Subcutaneous abdominal adipose tissue (tissue), 5 donors: ENCODE measurements around the gene EIF5B.
A peak's percentile ranks its signal among the peaks of the same experiment; 100 is the strongest.
"Not testable (repeated sequence)": the region's sequence is repeated elsewhere in the genome, so short reads cannot be mapped to it uniquely, and the experiment has no call there.

Source experiments
- H3K27ac ChIP-seq: one replicate; pipeline ENCODE4 v1.7.0; 2013; ENCODE audit warnings: low read depth, mild to moderate bottlenecking, inconsistent platforms, low read length, moderate library complexity
- H3K27me3 ChIP-seq, 5 donors: one replicate each; pipeline ENCODE4 v1.7.0; 2013; ENCODE audit warnings: low read length in 5 of 5, inconsistent platforms in 1 of 5; ENCODE audit not compliant: control insufficient read depth in 5 of 5, insufficient read depth in 4 of 5
- H3K36me3 ChIP-seq, 5 donors: one replicate each; pipeline ENCODE4 v1.7.0; 2013; ENCODE audit warnings: low read length in 5 of 5; ENCODE audit not compliant: control insufficient read depth in 5 of 5, insufficient read depth in 5 of 5
- H3K4me1 ChIP-seq, 5 donors: one replicate each; pipeline ENCODE4 v1.7.0; 2013; ENCODE audit warnings: low read length in 5 of 5, mild to moderate bottlenecking in 3 of 5, moderate library complexity in 1 of 5; ENCODE audit not compliant: control insufficient read depth in 5 of 5, insufficient read depth in 5 of 5
- H3K4me3 ChIP-seq, 5 donors: one replicate each; pipeline ENCODE4 v1.7.0; 2013; ENCODE audit warnings: low read length in 5 of 5, low read depth in 1 of 5
- H3K9ac ChIP-seq, 5 donors: one replicate each; pipeline ENCODE4 v1.7.0; 2013; ENCODE audit warnings: low read length in 5 of 5, mild to moderate bottlenecking in 4 of 5, moderate library complexity in 3 of 5
- H3K9me3 ChIP-seq, 5 donors: one replicate each; pipeline ENCODE4 v1.7.0; 2013; ENCODE audit warnings: low read length in 5 of 5; ENCODE audit not compliant: control insufficient read depth in 5 of 5
- donor health status: healthy.
- donor health status: healthy.
- donor health status: healthy.
- donor health status: healthy.
- donor health status: healthy.

EIF5B gene

DNA sequence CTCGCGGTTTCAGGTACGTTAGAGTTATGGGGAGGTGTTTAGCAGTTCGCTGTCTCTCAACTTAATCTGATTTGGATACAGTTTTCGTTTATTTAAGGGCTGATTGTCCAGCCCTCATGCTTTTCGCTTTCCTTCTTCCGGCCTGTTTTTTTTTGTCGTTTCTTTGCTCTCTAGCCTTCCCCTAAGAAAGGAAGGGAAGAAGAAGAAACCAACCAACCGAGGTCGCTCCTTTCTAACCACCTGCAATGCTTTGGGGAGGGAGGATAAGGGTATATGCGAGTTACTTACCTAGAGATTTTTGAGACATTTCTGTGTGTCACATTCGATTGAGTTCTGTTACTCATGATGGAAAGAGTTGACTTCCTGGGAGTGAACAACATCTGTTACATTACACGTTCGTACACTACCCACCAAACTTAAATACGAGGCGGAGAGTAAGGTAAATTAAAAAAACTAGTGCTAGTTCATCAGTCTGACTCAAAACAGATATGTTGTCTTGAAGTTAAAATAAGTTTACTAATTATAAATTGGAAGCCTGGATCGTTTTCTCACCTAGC, 918 bp downstream of the EIF5B start:
- Histone ChIP-seq H3K4me3 (peak overlapping the region; percentile 86 to 100 (median 99)), H3K9me3 (no peaks in the 10 kb centered on the region), H3K27me3 (no peaks in the 10 kb centered on the region), H3K27ac (peak overlapping the region; percentile 99), H3K36me3 (peaks cover 0 to 1% (median 0%) of the 10 kb centered on the region in 5 donors), H3K9ac (peak overlapping the region; percentile 84 to 97 (median 96)), H3K4me1 (peaks cover 13 to 32% (median 28%) of the 10 kb centered on the region in 5 donors)

DNA sequence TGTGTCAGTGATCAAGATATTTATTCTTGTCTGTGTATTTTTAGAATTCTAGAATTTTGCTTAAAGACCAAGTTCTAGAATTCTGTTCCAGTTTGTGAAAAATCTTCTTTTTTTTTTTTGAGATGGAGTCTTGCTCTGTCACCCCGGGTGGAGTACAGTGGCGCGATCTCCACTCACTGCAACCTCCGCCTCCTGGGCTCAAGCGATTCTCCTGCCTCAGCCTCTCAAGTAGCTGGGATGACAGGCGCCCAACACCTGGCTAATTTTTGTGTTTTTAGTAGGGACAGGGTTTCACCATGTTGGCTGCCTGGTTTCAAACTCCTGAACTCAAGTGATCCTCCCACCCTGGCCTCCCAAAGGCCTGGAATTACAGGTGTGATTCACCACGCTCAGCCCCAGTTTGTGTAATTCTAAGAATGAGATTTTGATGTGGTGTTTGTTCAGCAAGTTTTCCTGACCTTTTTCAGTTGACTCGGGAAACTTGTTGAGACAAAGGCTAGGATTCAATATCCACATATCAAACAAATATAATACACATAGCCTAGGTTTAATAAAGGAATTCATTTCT, 3.6 kb downstream of the EIF5B start:
- H3K27me3 ChIP-seq = no peaks in the 10 kb centered on the region
- no peak overlapping the region for H3K4me3 ChIP-seq
- H3K9ac ChIP-seq = no peak overlapping the region
- H3K36me3 ChIP-seq = no peaks in the 10 kb centered on the region
- no peak overlapping the region for H3K27ac ChIP-seq
- H3K4me1 ChIP-seq = peaks cover 11 to 18% (median 17%) of the 10 kb centered on the region in 5 donors
- no peaks in the 10 kb centered on the region for H3K9me3 ChIP-seq

DNA sequence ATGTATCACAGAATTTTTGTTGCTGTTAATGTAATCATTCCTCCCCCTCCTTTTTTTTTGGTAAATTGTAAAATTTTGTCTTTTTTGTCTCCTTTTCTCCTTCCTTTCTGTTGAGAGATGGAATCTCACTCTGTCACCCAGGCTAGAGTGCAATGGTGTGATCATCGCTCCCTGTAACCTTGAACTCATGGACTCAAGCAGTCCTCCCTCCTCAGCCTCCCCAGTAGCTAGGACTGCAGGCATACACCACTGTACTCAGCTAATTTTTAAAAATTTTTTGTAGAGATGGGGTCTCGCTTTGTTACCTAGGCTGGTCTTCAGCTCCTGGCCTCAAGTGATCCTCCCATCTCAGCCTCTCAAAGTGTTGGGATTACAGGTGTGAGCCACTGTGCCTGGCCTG, 5.3 kb downstream of the EIF5B start:
- H3K36me3 ChIP-seq = no peaks in the 10 kb centered on the region

DNA sequence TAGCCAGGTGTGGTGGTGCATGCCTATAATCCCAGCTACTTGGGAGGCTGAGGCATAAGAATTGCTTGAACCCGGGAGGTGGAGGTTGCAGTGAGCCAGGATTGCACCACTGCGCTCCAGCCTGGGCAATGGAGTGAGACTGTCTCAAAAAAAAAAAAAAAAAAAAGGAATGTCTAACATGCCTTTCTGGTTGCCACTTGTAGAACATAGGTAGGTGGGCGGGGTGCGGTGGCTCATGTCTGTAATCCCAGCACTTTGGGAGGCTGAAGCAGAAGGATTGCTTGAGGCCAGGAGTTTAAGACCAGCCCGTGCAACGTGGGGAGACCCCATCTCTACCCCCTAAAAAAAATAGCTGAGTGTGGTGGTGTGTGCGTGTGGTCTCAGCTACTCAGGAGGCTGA, 8.3 kb downstream of the EIF5B start:
- not testable (repeated sequence) for H3K4me1 ChIP-seq, H3K27ac ChIP-seq, H3K4me3 ChIP-seq, H3K9ac ChIP-seq, H3K36me3 ChIP-seq, H3K9me3 ChIP-seq, H3K27me3 ChIP-seq

More for the DNA sequence above, 5.3 kb downstream of the EIF5B start:
- Histone ChIP-seq H3K4me1 (peaks cover 6 to 14% (median 11%) of the 10 kb centered on the region in 5 donors), H3K4me3 (no peak overlapping the region), H3K9ac (no peak overlapping the region), H3K9me3 (no peaks in the 10 kb centered on the region), H3K27me3 (no peaks in the 10 kb centered on the region), H3K27ac (no peak overlapping the region)

DNA sequence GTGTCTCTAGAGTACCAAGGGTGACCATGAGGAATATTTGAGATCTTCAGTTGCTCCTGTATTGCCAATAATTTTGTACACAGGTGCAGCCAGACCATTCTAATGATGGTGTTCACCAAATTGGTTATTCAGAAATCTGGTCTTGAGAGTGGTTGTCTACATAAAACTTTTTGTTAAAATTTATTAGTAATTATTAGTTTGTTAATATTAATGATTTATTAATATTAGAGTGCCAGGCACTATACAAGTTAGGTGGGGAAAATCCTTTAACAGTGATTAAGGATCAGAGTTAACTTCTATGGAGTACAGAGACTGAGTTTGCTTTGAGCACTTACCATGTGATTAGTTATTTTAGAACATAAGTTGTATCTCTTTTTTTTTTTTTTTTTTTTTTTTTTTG, 9.0 kb downstream of the EIF5B start:
- no peaks in the 10 kb centered on the region for H3K27me3 ChIP-seq
- no peak overlapping the region for H3K9ac ChIP-seq
- no peaks in the 10 kb centered on the region for H3K9me3 ChIP-seq
- H3K4me3 ChIP-seq = no peak overlapping the region
- peaks cover 0 to 3% (median 0%) of the 10 kb centered on the region in 5 donors for H3K4me1 ChIP-seq
- no peaks in the 10 kb centered on the region for H3K36me3 ChIP-seq
- no peak overlapping the region for H3K27ac ChIP-seq

DNA sequence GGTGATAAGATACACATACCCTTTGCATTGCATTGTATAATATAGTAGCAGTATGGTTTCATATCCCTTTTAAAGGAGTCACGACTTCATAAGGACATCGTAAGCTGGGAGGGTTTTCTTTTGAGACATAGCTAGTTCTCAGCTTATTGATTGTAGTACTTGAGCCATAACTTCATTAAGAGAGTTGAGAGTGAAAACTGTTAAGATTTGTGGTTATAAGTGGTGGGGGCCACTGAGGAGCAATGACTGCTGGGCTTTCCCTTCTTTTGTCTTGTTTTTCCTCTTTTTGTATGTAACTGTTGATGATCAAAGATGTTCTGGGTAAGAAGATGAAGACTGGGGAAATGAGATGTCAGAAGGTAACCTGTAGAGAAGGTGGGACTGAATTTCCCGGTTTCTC, 11.0 kb downstream of the EIF5B start:
- Histone ChIP-seq H3K9me3 (no peaks in the 10 kb centered on the region), H3K27me3 (no peaks in the 10 kb centered on the region), H3K36me3 (no peaks in the 10 kb centered on the region), H3K27ac (no peak overlapping the region), H3K4me1 (peaks cover 0 to 3% (median 0%) of the 10 kb centered on the region in 5 donors), H3K9ac (no peak overlapping the region), H3K4me3 (no peak overlapping the region)

GRCh38 chr2:99350194-99350593, 13.0 kb downstream of the EIF5B start:
- no peaks in the 10 kb centered on the region for H3K36me3 ChIP-seq
- peaks cover 0 to 3% (median 0%) of the 10 kb centered on the region in 5 donors for H3K4me1 ChIP-seq
- no peak overlapping the region for H3K27ac ChIP-seq
- H3K9ac ChIP-seq = no peak overlapping the region
- H3K9me3 ChIP-seq = no peaks in the 10 kb centered on the region
- no peak overlapping the region for H3K4me3 ChIP-seq
- no peaks in the 10 kb centered on the region for H3K27me3 ChIP-seq

DNA sequence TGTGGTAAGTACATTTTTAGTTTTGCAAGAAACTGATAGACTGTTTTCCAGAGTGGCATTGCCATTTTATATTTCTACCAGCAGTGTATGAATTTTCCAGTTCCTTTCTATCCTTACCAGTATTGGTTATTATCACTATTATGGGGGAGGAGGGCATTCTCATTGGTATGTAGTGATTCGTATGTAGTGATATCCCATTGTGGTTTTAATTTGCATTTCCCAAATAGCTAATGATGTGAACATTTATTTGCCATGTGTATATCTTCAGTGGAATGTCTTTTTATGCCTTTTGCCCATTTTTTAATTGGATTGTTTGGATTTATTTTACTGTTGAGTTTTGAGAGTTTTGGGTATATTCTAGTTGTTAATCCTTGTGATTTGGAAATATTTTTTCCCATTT, 16.9 kb downstream of the EIF5B start:
- H3K9ac ChIP-seq = no peak overlapping the region
- no peaks in the 10 kb centered on the region for H3K27me3 ChIP-seq
- no peaks in the 10 kb centered on the region for H3K36me3 ChIP-seq
- H3K27ac ChIP-seq = no peak overlapping the region
- no peaks in the 10 kb centered on the region for H3K9me3 ChIP-seq
- no peaks in the 10 kb centered on the region for H3K4me1 ChIP-seq
- H3K4me3 ChIP-seq = no peak overlapping the region

DNA sequence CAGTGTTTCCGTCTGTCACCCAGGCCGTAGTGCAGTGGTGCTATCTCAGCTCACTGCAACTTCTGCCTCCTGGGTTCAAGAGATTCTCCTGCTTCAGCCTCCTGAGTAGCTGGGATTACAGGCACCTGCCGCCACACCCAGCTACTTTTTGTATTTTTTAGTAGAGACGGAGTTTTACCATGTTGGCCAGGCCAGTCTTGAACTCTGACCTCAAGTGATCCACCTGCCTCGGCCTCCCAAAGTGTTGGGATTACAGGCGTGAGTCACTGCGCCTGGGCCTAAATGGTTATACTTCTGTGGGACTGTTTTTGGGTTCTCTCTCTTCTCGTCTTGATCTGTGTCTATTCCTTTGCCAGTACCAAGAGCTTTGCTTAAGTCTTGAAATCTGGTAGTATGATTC, 17.6 kb downstream of the EIF5B start:
- H3K27me3 ChIP-seq, H3K27ac ChIP-seq: not testable (repeated sequence)

GRCh38 chr2:99356853-99357252, 19.7 kb downstream of the EIF5B start:
- Histone ChIP-seq H3K27me3 (no peaks in the 10 kb centered on the region), H3K9me3 (no peaks in the 10 kb centered on the region), H3K9ac (no peak overlapping the region), H3K4me3 (no peak overlapping the region), H3K36me3 (peaks cover 0 to 9% (median 0%) of the 10 kb centered on the region in 5 donors), H3K4me1 (no peaks in the 10 kb centered on the region), H3K27ac (no peak overlapping the region)

More for the DNA sequence above, 17.6 kb downstream of the EIF5B start:
- not testable (repeated sequence) for H3K4me1 ChIP-seq, H3K4me3 ChIP-seq, H3K36me3 ChIP-seq, H3K9ac ChIP-seq, H3K9me3 ChIP-seq
